IgD-negative memory B cell (primary cell): ENCODE measurements around the gene TUBGCP6. TPM values are rescaled to one million over a fixed set of nuclear protein-coding genes. Genes with fewer than 3 reads are reported as not detected.

Experiments used
- H3K27ac Mint-ChIP-seq, 3 donors: one replicate each; pipeline ENCODE4 v1.8.0; 2020 to 2022; ENCODE audit warnings: mild to moderate bottlenecking in 3 of 3, mixed read lengths in 3 of 3, moderate library complexity in 1 of 3
- H3K27me3 Mint-ChIP-seq: one replicate; pipeline ENCODE4 v1.8.0; 2021; ENCODE audit warnings: mixed read lengths
- H3K36me3 Mint-ChIP-seq: one replicate; pipeline ENCODE4 v1.8.0; 2020; ENCODE audit warnings: mild to moderate bottlenecking, mixed read lengths
- H3K4me1 Mint-ChIP-seq, 3 donors: one replicate each; pipeline ENCODE4 v1.8.0; 2020 to 2022; ENCODE audit warnings: mixed read lengths in 3 of 3, mild to moderate bottlenecking in 1 of 3
- H3K4me3 Mint-ChIP-seq, 4 donors: one replicate each; pipeline ENCODE4 v1.8.0; 2020 to 2022; ENCODE audit warnings: mild to moderate bottlenecking in 4 of 4, mixed read lengths in 4 of 4, moderate library complexity in 3 of 4
- H3K9me3 Mint-ChIP-seq, 3 donors: one replicate each; pipeline ENCODE4 v1.8.0; 2020 to 2021; ENCODE audit warnings: mixed read lengths in 3 of 3, mild to moderate bottlenecking in 1 of 3
- polyA plus RNA-seq: library from polyadenylated mRNA; unstranded; fragments of 300-500 nt; fragmentation: Illumina TruSeq; gene quantifications from one replicate; pipeline ENCODE4 v1.2.3, GENCODE V29; 2021

The TUBGCP6 gene
- polyA plus RNA-seq, 1 donor from 2014 or later = 17.0 TPM

DNA sequence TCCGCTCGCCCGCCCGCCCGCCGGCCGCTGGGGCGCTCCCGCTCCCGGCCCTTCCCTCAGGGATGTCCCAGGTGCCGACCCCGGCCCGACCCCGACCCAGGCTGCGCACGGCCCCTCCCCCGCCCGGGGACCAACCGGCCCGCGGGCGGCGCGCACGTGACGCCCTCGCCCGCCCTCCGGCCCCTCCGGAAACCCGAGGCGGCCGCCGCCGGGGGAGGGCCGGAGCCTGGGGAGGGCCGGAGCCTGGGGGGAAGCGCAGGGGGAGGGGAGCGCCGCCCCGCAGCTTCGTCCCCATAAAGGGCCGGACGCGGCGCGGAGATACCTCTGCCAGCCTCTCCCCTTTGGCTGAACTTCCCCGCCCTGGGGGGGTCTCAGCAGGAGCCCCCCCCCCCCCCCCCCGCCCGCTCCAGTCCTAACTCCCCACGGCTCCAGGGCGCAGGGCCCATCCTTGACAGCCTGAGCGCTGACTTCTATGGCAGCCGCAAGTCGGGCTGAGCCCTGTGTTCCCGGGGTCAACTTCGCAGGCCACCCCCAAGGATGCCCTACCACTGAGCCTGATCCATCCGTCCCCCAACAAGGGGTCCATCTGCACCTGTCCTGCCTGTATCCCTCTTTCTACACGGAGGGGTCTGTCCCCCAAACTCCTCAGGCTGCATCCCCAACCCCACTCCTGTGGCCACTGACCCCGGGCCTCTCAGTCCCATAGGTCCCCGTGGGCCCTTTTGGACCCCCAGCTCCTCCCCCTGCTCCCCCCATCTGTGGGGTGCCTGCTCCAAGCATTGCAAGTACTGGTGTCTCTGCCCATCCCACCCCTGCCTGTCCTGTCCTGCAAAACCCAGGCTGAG lies 17.0 kb upstream of the TUBGCP6 start, which contains the start of gene MAPK12:
Gene MAPK12, minus strand, starts transcription at position 69 of the 845 bp plus-strand sequence. CDS start 174 bp downstream, outside the sequence.
- H3K4me1 Mint-ChIP-seq = peaks cover 0 to 6% (median 0%) of the 10 kb centered on the region in 3 donors
- H3K4me3 Mint-ChIP-seq = peak within 1 kb of the TSS; percentile 26 to 91 (median 61)
- H3K36me3 Mint-ChIP-seq = no peaks in the 10 kb centered on the region
- peaks cover 9% of the 10 kb centered on the region for H3K27me3 Mint-ChIP-seq
- H3K9me3 Mint-ChIP-seq = no peaks in the 10 kb centered on the region
- no peak within 1 kb of the TSS for H3K27ac Mint-ChIP-seq

DNA sequence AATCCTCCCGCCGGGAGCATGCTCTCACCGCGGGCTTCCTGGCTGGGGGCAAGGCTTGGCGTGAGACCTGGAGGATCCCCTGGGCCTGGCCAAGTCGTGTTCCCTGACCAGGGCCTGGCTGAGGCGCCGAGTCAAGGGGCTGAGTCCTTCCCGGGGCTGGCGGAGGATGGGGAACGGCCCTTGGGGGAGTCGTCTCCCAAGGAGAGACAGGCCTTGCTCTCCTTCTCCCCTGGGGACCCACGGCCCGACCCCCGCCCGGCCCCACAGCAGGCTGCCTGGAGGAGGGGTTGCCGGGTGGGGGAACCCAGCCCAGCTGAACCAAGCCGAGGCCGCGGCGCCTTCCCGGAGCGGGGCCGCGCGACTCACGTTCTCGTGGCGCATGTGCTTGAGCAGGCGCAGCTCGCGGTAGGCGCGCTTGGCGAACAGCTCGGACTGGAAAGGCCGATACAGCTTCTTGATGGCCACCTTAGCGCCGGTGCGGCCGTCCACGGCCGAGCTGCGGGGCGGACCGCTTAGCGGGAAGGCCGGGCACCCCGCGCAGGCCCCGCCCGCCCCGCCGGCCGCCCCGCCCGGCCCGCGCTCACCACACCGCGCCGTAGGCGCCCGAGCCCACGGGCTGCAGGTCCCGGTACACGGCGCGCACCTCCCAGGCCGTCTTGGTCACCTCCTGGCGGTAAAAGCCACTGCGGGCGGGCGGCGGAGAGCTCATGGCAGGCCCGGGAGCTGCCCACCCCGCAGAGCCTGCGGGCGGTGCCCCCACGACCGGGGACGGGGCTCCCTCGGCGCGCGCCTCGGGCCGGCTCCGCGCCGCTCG lies 16.2 kb upstream of the TUBGCP6 start:
- Mint-ChIP-seq H3K27ac (no peak overlapping the region), H3K4me1 (peaks cover 0 to 6% (median 0%) of the 10 kb centered on the region in 3 donors), H3K27me3 (peaks cover 9% of the 10 kb centered on the region), H3K4me3 (peak overlapping the region in 2 of 4 donors; percentile 12 to 57), H3K9me3 (no peaks in the 10 kb centered on the region), H3K36me3 (no peaks in the 10 kb centered on the region)

DNA sequence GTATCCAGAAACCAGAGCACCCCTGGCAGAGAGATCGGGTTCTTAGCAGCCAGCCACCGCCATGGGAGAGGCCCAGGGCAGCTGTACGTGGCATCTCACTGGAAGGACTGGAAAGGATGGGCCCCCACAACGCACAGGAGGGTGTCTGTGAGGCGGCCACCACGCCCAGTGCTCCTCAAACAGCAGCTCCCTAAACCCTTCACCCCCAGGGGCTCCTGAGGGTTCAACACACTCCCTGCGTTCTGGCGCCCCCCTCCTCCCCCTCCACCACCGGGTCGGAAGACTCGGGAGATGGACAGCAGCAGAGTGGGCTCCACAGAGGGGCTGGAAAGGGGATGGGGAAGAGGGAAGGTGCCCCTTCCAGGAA lies 15.6 kb upstream of the TUBGCP6 start:
- H3K9me3 Mint-ChIP-seq = no peaks in the 10 kb centered on the region
- no peak overlapping the region for H3K27ac Mint-ChIP-seq
- peaks cover 9% of the 10 kb centered on the region for H3K27me3 Mint-ChIP-seq
- H3K4me1 Mint-ChIP-seq = peaks cover 0 to 6% (median 0%) of the 10 kb centered on the region in 3 donors
- peak overlapping the region in 1 of 4 donors; percentile 57 for H3K4me3 Mint-ChIP-seq
- H3K36me3 Mint-ChIP-seq = no peaks in the 10 kb centered on the region

DNA sequence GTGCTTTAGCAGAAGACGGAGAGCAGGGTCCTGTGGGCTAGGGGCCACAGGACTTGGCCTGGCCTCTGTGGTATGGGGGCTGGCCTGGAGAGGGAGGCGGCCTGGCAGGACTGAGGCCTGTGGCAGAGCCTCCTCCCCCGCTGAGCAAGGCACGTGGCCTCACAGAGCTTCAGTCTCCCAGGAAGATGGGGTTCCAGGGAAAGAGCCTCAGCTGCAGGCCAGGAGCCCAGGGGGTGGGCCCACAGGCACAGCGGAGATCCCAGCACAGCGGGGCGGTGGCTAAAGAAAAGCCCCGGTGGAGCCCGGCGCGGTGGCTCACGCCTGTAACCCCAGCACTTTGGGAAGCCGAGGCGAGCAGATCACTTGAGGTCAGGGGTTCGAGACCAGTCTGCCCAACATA lies 14.5 kb upstream of the TUBGCP6 start:
- Mint-ChIP-seq H3K4me1 (peaks cover 0 to 6% (median 0%) of the 10 kb centered on the region in 3 donors), H3K27me3 (peaks cover 9% of the 10 kb centered on the region), H3K36me3 (no peaks in the 10 kb centered on the region), H3K9me3 (no peaks in the 10 kb centered on the region), H3K4me3 (peak overlapping the region in 2 of 4 donors; percentile 6 to 43), H3K27ac (no peak overlapping the region)

DNA sequence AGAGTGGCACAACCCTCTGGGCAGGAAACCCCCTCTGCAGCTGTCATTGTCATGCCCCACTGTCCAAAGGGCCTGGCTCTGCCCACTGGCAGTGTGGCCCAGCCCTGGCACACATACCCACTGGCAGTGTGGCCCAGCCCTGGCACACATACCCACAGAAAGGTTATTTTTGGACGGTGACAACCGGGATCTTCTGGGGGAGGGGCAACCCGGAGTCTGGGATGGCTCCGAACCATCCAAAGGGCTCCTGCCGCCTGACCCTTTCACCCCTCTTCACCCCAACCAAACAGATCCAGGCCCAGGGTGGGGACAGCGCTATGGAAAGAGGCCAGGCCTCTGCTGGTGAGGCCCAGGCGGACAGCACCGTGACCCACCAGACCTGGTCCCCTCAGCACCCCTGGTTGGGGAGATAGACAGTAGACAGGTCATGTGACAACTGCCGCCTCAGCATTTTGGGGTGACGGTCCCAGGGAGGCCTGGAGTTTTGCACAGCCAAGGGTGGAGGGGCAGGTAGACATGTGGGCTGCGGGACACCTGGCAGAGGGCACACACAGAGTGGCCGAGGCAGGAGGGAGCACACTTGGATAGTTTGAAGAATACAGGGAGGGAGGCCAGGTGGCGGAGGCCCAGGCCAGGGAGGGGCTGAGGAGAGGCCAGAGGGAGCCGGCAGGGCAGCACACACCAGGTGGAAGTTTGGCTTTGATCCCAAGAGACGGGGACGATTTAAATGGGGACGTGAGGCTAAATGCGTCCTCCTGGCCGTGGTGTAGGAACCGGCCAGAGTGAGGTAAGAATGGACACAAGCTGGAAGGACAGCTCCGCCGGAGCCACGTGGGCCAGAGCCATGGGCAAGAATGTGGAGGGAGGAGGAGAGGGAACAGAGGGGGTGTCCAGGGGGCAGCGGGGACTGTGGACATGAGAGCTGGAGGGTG lies 13.8 kb upstream of the TUBGCP6 start:
- no peak overlapping the region for H3K27ac Mint-ChIP-seq
- peaks cover 0 to 6% (median 0%) of the 10 kb centered on the region in 3 donors for H3K4me1 Mint-ChIP-seq
- no peaks in the 10 kb centered on the region for H3K9me3 Mint-ChIP-seq
- H3K4me3 Mint-ChIP-seq = peak overlapping the region in 1 of 4 donors; percentile 43
- peaks cover 9% of the 10 kb centered on the region for H3K27me3 Mint-ChIP-seq
- no peaks in the 10 kb centered on the region for H3K36me3 Mint-ChIP-seq

DNA sequence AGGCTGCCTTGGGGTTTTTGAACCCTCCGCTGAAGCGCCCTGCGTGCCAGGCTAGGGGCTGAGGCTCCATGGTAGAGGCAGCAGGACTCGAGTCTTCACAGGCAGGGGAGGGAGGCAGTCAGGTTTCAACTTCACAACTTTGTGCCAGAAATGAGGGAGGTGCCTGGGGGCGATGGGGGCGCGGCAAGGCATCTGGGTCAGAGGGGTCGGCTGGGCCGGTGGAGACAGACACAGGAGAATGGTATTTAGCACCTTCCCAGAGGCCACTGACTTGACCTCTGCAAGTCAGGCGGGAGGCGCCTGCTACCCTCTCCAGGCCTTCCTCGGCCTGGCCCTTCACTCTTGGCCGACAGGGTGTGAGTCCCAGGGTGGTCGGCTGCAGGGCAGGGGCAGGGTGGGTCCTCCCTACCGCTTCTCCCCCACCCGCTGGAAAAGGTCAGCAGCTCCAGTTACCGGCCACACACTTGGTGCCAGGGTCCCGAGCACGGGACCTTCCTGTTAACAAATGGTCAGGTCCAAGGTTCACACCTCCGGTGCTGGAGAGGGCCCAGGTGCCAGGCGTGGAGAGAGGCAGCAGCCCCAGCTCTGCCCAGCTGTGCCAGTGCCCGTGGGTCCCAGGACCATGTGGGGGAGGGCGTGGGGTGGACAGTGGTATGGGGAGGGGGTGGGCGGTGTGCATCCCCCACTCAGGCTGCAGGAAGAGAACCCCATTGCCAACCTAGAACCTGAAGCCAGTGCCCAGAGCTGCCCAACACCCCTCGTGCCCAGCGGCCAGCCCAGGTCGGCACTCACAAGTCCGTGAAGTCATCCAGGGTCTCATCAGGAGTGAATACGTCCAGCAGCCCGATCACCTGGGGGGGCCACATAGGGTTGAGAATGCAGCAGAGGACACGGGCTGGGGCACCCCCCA lies 12.9 kb upstream of the TUBGCP6 start:
- H3K27ac Mint-ChIP-seq = peak overlapping the region in 1 of 3 donors; percentile 63
- peaks cover 9% of the 10 kb centered on the region for H3K27me3 Mint-ChIP-seq
- no peaks in the 10 kb centered on the region for H3K9me3 Mint-ChIP-seq
- peaks cover 0 to 6% (median 0%) of the 10 kb centered on the region in 3 donors for H3K4me1 Mint-ChIP-seq
- H3K4me3 Mint-ChIP-seq = peak overlapping the region in 1 of 4 donors; percentile 20
- no peaks in the 10 kb centered on the region for H3K36me3 Mint-ChIP-seq

DNA sequence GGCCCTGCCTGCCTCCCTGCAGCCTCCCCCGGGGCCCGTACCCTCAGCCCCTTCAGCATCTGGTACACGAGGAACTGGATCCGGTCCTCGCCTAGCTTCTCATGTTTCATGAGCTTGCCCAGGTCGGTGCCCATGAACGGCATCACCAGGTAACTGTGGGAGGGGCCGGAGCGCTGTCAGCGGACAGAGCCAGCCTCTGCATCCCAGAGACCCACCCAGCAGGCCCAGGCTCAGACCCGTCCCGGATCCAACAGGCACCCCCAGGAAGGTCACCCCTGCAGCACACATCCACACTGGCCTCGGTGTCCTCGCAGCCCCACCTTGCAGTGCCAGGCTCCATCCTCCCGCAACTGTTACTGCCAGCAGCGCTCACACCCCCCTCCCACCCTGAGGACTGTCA lies 12.2 kb upstream of the TUBGCP6 start:
- Mint-ChIP-seq H3K36me3 (no peaks in the 10 kb centered on the region), H3K27ac (no peak overlapping the region), H3K4me3 (peak overlapping the region in 1 of 4 donors; percentile 20), H3K27me3 (peaks cover 4% of the 10 kb centered on the region), H3K9me3 (no peaks in the 10 kb centered on the region), H3K4me1 (peaks cover 1 to 4% (median 3%) of the 10 kb centered on the region in 3 donors)

DNA sequence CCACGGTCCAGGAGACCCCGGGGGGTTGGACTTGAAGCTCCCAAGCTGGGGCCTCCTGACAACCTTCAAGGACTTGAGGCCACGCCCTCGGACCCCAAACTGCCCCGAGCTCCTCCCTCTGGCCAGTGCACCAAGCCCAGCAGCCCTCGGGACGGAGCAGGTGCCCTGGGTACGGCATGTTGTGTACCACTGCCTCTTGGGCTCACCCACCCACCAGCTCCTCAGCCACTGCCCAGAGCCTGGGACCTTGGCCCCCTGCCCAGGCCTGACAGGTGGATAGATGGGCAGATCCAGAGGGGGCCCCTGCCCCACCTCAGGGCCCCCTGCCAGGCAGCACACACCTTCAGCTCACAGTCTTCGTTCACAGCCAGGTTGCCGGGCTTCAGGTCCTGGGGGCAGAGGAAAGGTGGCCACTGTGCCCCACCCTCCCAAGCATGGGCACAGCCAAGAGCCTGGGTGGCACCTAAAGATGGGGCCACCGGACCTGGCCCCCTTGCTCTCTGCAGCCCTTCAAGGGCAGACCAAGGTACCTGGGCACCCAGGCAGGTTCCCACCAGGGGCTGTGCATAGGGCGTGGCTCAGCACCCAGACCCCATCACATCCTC lies 11.5 kb upstream of the TUBGCP6 start:
- H3K27ac Mint-ChIP-seq = no peak overlapping the region
- H3K27me3 Mint-ChIP-seq = peaks cover 2% of the 10 kb centered on the region
- H3K36me3 Mint-ChIP-seq = no peaks in the 10 kb centered on the region
- peaks cover 0 to 5% (median 4%) of the 10 kb centered on the region in 3 donors for H3K4me1 Mint-ChIP-seq
- H3K4me3 Mint-ChIP-seq = no peak overlapping the region
- no peaks in the 10 kb centered on the region for H3K9me3 Mint-ChIP-seq

DNA sequence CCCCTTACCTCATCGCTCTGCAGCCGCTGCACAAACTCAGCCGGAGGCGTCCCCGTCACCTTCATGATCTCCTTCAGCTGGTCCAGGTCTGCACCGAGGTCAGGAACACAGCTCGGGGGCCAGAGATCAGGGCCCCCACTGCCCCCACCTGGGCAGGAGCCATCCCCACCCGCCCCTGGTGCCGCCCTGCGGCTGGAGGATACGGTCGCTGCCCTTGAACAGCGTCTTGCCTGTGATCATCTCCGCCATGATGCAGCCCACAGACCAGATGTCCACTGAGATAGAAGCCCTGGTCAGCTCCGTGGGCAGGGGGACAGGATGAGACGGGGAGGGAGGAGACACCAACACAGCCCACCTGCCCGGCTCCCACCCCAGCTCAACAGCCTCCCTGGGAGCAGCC lies 10.8 kb upstream of the TUBGCP6 start:
- Mint-ChIP-seq H3K4me1 (peaks cover 2 to 5% (median 4%) of the 10 kb centered on the region in 3 donors), H3K27me3 (peaks cover 2% of the 10 kb centered on the region), H3K36me3 (no peaks in the 10 kb centered on the region), H3K27ac (no peak overlapping the region), H3K4me3 (no peak overlapping the region), H3K9me3 (no peaks in the 10 kb centered on the region)

DNA sequence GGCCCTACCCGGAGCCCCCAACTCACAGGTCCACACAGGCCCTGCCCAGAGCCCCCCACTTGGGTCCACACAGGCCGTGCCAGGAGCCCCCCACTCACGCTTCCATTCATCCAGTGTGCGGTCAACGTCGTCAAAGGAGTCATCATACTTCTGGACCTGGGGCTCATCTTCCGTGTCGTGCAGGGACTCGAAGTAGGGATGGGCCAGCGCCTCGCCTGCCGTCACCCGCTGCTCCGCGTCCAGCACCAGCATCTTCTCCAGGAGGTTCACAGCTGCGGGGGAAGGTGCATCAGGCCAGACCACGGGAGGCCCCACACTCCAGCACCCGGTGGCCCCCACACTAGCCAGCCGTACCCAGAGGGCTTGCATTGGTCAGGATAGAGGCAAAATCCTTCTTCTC lies 10.3 kb upstream of the TUBGCP6 start:
- H3K9me3 Mint-ChIP-seq = no peaks in the 10 kb centered on the region
- H3K27ac Mint-ChIP-seq = no peak overlapping the region
- H3K27me3 Mint-ChIP-seq = peaks cover 2% of the 10 kb centered on the region
- H3K4me1 Mint-ChIP-seq = peaks cover 5 to 7% (median 5%) of the 10 kb centered on the region in 3 donors
- no peaks in the 10 kb centered on the region for H3K36me3 Mint-ChIP-seq
- H3K4me3 Mint-ChIP-seq = no peak overlapping the region

DNA sequence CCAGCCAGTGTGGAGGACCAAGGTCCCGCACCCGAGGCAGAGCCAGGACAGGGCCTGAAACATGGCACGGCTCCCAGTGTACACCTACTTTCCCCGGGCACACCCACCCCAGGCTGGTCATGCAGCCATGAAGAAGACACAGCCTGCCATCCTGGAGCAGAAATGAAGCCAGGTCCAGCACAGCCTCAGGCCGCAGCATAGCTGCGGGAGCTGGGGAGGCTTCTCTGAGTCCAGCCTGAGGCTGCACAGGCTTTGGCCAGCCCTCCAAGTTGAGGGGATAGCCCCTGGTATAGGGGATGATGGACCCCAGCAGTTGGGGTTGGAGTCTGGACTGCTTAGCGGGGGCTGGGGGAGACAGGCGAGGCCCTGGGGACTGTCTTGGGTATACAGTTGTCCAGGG lies 9.1 kb upstream of the TUBGCP6 start:
- peaks cover 5 to 7% (median 5%) of the 10 kb centered on the region in 3 donors for H3K4me1 Mint-ChIP-seq
- H3K27me3 Mint-ChIP-seq = peaks cover under 1% of the 10 kb centered on the region
- peak overlapping the region in 1 of 3 donors; percentile 46 for H3K27ac Mint-ChIP-seq
- no peaks in the 10 kb centered on the region for H3K36me3 Mint-ChIP-seq
- H3K9me3 Mint-ChIP-seq = no peaks in the 10 kb centered on the region
- H3K4me3 Mint-ChIP-seq = no peak overlapping the region

DNA sequence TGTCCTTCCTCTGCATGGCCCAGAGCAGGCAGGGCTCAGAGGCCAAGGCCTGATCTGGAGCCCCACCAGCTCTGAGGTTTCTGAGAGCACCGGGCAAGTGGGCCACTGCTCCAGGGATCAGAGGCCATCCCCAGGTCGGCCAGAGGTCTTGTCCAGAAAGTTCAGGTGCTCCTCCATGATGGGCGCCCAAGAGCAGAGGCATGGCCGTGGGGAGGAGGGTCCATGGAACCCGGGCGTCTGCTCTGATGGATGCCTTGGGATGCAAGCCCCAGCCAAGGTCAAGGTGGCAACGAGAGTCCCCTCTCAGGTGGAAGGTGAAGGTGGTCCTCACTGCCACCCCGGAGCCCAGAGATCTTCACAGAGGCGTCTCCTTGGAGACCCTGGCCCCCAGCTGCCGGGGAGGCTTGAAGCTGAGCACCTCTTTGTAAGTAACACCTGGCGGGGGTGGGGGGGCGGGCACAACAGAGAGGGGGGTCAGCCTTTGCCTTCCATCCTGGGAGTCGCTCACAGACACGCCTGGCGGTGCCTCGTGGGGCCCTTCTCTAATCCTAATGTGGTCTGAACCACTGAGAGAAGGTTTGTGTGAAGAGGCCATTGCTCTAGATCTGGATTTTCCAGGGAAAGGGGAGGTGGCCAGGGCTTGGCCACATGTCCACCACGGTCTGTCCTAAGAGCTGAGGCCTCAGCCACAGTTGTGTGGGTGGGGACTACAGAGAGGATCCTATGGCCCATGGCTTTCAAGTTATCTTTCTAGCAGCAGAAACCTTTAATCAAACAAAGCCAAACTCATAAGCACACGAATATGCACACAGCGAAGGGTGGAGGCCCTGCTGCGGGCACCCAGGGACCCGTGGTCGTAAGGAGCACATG lies 8.5 kb upstream of the TUBGCP6 start:
- H3K4me1 Mint-ChIP-seq = peaks cover 5 to 7% (median 5%) of the 10 kb centered on the region in 3 donors
- H3K27me3 Mint-ChIP-seq = no peaks in the 10 kb centered on the region
- peak overlapping the region in 1 of 3 donors; percentile 46 for H3K27ac Mint-ChIP-seq
- peak overlapping the region in 1 of 4 donors; percentile 41 for H3K4me3 Mint-ChIP-seq
- no peaks in the 10 kb centered on the region for H3K9me3 Mint-ChIP-seq
- H3K36me3 Mint-ChIP-seq = no peaks in the 10 kb centered on the region
